Lower leg skin (tissue), 4 donors: Measurements from ENCODE around the gene DPYSL5. TPM values are rescaled to one million over a fixed set of nuclear protein-coding genes. Genes with fewer than 3 reads are reported as not detected.
"Not testable (repeated sequence)": the region's sequence is repeated elsewhere in the genome, so short reads cannot be mapped to it uniquely, and the experiment has no call there.

Experiments used
- DNase-seq, 2 donors: peaks; one replicate each; pipeline ENCODE4 v3.0.0-alpha.2; 2019; ENCODE audit warnings: low spot score in 2 of 2
- H3K4me3 ChIP-seq: fragments of 200-600 bp; sonication (generic); 2 replicates; pipeline ENCODE4 v1.5.1; 2017; ENCODE audit warnings: mild to moderate bottlenecking, low read depth; ENCODE audit not compliant: poor library complexity, severe bottlenecking
- CTCF ChIP-seq, 3 donors: fragments of 450-650 bp; IDR thresholded peaks; one replicate each; pipeline ENCODE4 v1.5.1; 2016; ENCODE audit warnings: antibody characterized with exemption in 3 of 3, mild to moderate bottlenecking in 3 of 3, moderate library complexity in 2 of 3
- POLR2A ChIP-seq, 2 donors: fragments of 450-650 bp; IDR thresholded peaks; one replicate each; pipeline ENCODE4 v1.6.1; 2016 to 2017; ENCODE audit warnings: antibody characterized with exemption in 2 of 2, mild to moderate bottlenecking in 1 of 2, moderate library complexity in 1 of 2
- WGBS, 2 donors: methylation state at CpG; one replicate each; pipeline ENCODE4 v1.1.5; 2018; 5-methylcytosine and 5-hydroxymethylcytosine counted together
- intact Hi-C: fragments of 100-400 bp; cut with DNase I; formaldehyde crosslinking; loops from one replicate; pipeline ENCODE4 v1.15.0; 2023; ENCODE audit warnings: low total_unique reads
- total RNA-seq, 4 donors: library from RNA; depleted of rRNA; stranded (reverse); fragments of >200 nt; gene quantifications; one replicate each; pipeline ENCODE4 v1.1.0, GENCODE V29; 2016

The DPYSL5 gene
- total RNA-seq, 4 donors from 2014 or later = not detected

- no peak overlapping the region for H3K4me3 ChIP-seq
- DNase-seq = no peak
- WGBS, 2 donors = 85 to 93% methylated on average over 3 of the region's 3 CpGs
- intact Hi-C loops = no loop called here
- TF ChIP-seq CTCF (IDR thresholded peaks at IDR 0.05) = no peak
Measured at GRCh38 chr2:26809211-26809610, 38.7 kb upstream of the DPYSL5 start.

- TF ChIP-seq CTCF (IDR thresholded peaks at IDR 0.05) (no peak), POLR2A (IDR thresholded peaks at IDR 0.05) (no peak)
- intact Hi-C loops = no loop called here
- DNase-seq = no peak
- H3K4me3 ChIP-seq = no peak overlapping the region
- 51 to 62% methylated on average over 6 of the region's 6 CpGs for WGBS, 2 donors
Measured at GRCh38 chr2:26809876-26810577, 37.9 kb upstream of the DPYSL5 start.

GRCh38 chr2:26811261-26811660, 36.7 kb upstream of the DPYSL5 start:
- intact Hi-C loops = no loop called here
- peak in 1 of 2 donors; percentile 64 for DNase-seq
- no peak overlapping the region for H3K4me3 ChIP-seq
- TF ChIP-seq POLR2A (IDR thresholded peaks at IDR 0.05) (no peak), CTCF (IDR thresholded peaks at IDR 0.05) (no peak)
- WGBS, 2 donors = 71 to 72% methylated on average over 8 of the region's 8 CpGs

- no peak overlapping the region for H3K4me3 ChIP-seq
- DNase-seq = peak in 1 of 2 donors; percentile 81
- intact Hi-C loops = no loop called here
- TF ChIP-seq CTCF (IDR thresholded peaks at IDR 0.05) (no peak), POLR2A (IDR thresholded peaks at IDR 0.05) (no peak)
- 76 to 85% methylated on average over 14 of the region's 14 CpGs for WGBS, 2 donors
Measured at GRCh38 chr2:26811791-26812694, 35.9 kb upstream of the DPYSL5 start.

GRCh38 chr2:26812731-26813130, 35.2 kb upstream of the DPYSL5 start:
- intact Hi-C loops = no loop called here
- DNase-seq = peak in 1 of 2 donors; percentile 63
- no peak for TF ChIP-seq POLR2A (IDR thresholded peaks at IDR 0.05)
- no peak for TF ChIP-seq CTCF (IDR thresholded peaks at IDR 0.05)
- 91 to 96% methylated on average over 3 of the region's 3 CpGs for WGBS, 2 donors
- no peak overlapping the region for H3K4me3 ChIP-seq

GRCh38 chr2:26814072-26814765, 33.7 kb upstream of the DPYSL5 start:
- H3K4me3 ChIP-seq, intact Hi-C loops, DNase-seq: not testable (repeated sequence)
- WGBS, 2 donors = 89 to 95% methylated on average over 24 to 26 of the region's 52 CpGs
